ENCODE data around the gene ZNF41.

ZNF41 gene

DNA sequence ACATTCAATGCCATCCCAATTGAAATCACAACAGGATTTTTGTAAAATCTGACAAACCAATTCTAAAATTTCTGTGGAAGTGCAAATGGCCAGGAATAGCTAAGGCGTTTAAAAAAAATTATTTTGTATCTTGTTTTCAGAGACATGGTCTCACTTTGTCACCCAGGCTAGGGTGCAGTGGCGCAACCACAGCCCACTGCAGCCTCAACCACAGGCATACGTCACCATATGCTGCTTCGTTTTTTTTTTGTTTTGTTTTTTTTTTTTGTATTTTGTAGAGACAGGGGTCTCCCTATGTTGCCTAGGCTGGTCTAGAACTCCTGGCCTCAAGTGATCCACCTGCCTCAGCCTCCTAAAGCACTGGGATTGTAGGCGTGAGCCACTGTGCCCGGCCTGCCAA is 24.5 kb downstream of the ZNF41 start:
- no peak overlapping the region for H3K4me3 ChIP-seq (ENCODE audit: low read length in 2 of 2)
- no peaks in the 10 kb centered on the region for H3K4me1 ChIP-seq (ENCODE audit: control insufficient read depth in 2 of 2, insufficient read depth in 1 of 2, low read depth in 1 of 2, low read length in 2 of 2)
- H3K27ac ChIP-seq (replicated peaks; ENCODE audit: low read length): no peak overlapping the region
- no peak overlapping the region for H3K4ac ChIP-seq (ENCODE audit: low read length)
- H3K9ac ChIP-seq (ENCODE audit: low read depth, low read length, poor library complexity): no peak overlapping the region
- H2BK120ac ChIP-seq (ENCODE audit: low read depth, low read length): no peak overlapping the region
- no peak overlapping the region for H3K23ac ChIP-seq (ENCODE audit: low read depth, low read length, poor library complexity)
- H2BK15ac ChIP-seq (ENCODE audit: low read length): no peak overlapping the region
- H2BK5ac ChIP-seq (ENCODE audit: low read length): no peak overlapping the region
- H3K9me3 ChIP-seq (replicated peaks in 1 of 2; ENCODE audit: control insufficient read depth in 2 of 2, insufficient read depth in 1 of 2, low read depth in 1 of 2, low read length in 2 of 2): no peaks in the 10 kb centered on the region
- no peak overlapping the region for H3K4me2 ChIP-seq (ENCODE audit: insufficient read depth, low read length, poor library complexity, severe bottlenecking)
- H3K36me3 ChIP-seq (replicated peaks in 1 of 2; ENCODE audit: control insufficient read depth in 2 of 2, insufficient read depth in 2 of 2, low read length in 2 of 2): peaks cover 0 to 17% of the 10 kb centered on the region in 2 donors
- H3K18ac ChIP-seq (ENCODE audit: low read length): no peak overlapping the region
- no peak overlapping the region for H3K14ac ChIP-seq (ENCODE audit: low read length)
- no peak overlapping the region for H2BK12ac ChIP-seq (ENCODE audit: low read length)
- no peak overlapping the region for H2AK5ac ChIP-seq (ENCODE audit: low read depth, low read length)
- no CpG with 5 or more reads among the region's 6 CpGs for WGBS, 2 donors (ENCODE audit: extremely low coverage in 2 of 2, insufficient read length in 2 of 2, insufficient replicate concordance in 1 of 2)
- H3K27me3 ChIP-seq (ENCODE audit: control insufficient read depth in 3 of 3, insufficient read depth in 3 of 3, low read depth in 1 of 3, low read length in 3 of 3): no peaks in the 10 kb centered on the region
- H4K8ac ChIP-seq (ENCODE audit: low read depth, low read length): no peak overlapping the region
- no peaks in the 10 kb centered on the region for H3K79me1 ChIP-seq (ENCODE audit: low read depth, low read length)
- DNase-seq (ENCODE audit: low spot score): no peak
- no peak overlapping the region for H2AFZ ChIP-seq (ENCODE audit: low read length)
- no peak overlapping the region for H4K91ac ChIP-seq (ENCODE audit: low read depth, low read length, poor library complexity)

DNA sequence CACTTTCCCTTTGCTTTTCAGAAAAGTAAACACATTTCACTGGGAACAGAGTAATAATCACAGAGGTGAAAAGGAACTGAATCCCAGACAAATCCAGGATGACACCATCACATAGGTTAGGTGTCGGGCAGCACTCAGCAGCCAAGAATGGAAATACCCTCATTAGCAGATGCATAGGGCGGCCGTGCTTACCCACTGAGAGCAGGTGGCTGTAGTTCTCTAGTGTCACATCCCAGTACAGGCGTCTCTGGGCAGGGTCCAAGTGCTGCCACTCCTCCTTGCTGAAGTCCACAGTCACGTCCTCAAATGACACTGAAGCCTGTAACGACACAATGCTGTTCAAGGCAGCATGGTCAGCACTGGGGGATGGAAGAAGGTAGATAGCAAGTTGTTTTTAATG is 26.9 kb downstream of the ZNF41 start:
- H2AFZ ChIP-seq (ENCODE audit: low read length): no peak overlapping the region
- WGBS, 2 donors (ENCODE audit: extremely low coverage in 2 of 2, insufficient read length in 2 of 2, insufficient replicate concordance in 1 of 2): no CpG with 5 or more reads among the region's 6 CpGs
- peaks cover 3 to 14% of the 10 kb centered on the region in 2 donors for H3K9me3 ChIP-seq (replicated peaks in 1 of 2; ENCODE audit: control insufficient read depth in 2 of 2, insufficient read depth in 1 of 2, low read depth in 1 of 2, low read length in 2 of 2)
- H3K4me1 ChIP-seq (ENCODE audit: control insufficient read depth in 2 of 2, insufficient read depth in 1 of 2, low read depth in 1 of 2, low read length in 2 of 2): no peaks in the 10 kb centered on the region
- no peak overlapping the region for H2BK12ac ChIP-seq (ENCODE audit: low read length)
- peaks cover 0 to 29% of the 10 kb centered on the region in 2 donors for H3K36me3 ChIP-seq (replicated peaks in 1 of 2; ENCODE audit: control insufficient read depth in 2 of 2, insufficient read depth in 2 of 2, low read length in 2 of 2)
- no peak overlapping the region for H2BK5ac ChIP-seq (ENCODE audit: low read length)
- H2BK120ac ChIP-seq (ENCODE audit: low read depth, low read length): no peak overlapping the region
- H4K8ac ChIP-seq (ENCODE audit: low read depth, low read length): no peak overlapping the region
- H2BK15ac ChIP-seq (ENCODE audit: low read length): no peak overlapping the region
- H2AK5ac ChIP-seq (ENCODE audit: low read depth, low read length): no peak overlapping the region
- no peak overlapping the region for H3K9ac ChIP-seq (ENCODE audit: low read depth, low read length, poor library complexity)
- no peak overlapping the region for H3K23ac ChIP-seq (ENCODE audit: low read depth, low read length, poor library complexity)
- no peak overlapping the region for H3K4ac ChIP-seq (ENCODE audit: low read length)
- no peak overlapping the region for H3K4me3 ChIP-seq (ENCODE audit: low read length in 2 of 2)
- no peaks in the 10 kb centered on the region for H3K27me3 ChIP-seq (ENCODE audit: control insufficient read depth in 3 of 3, insufficient read depth in 3 of 3, low read depth in 1 of 3, low read length in 3 of 3)
- H3K79me1 ChIP-seq (ENCODE audit: low read depth, low read length): no peaks in the 10 kb centered on the region
- H3K14ac ChIP-seq (ENCODE audit: low read length): no peak overlapping the region
- no peak for DNase-seq (ENCODE audit: low spot score)
- H3K4me2 ChIP-seq (ENCODE audit: insufficient read depth, low read length, poor library complexity, severe bottlenecking): no peak overlapping the region
- no peak overlapping the region for H4K91ac ChIP-seq (ENCODE audit: low read depth, low read length, poor library complexity)
- H3K18ac ChIP-seq (ENCODE audit: low read length): no peak overlapping the region
- no peak overlapping the region for H3K27ac ChIP-seq (replicated peaks; ENCODE audit: low read length)

DNA sequence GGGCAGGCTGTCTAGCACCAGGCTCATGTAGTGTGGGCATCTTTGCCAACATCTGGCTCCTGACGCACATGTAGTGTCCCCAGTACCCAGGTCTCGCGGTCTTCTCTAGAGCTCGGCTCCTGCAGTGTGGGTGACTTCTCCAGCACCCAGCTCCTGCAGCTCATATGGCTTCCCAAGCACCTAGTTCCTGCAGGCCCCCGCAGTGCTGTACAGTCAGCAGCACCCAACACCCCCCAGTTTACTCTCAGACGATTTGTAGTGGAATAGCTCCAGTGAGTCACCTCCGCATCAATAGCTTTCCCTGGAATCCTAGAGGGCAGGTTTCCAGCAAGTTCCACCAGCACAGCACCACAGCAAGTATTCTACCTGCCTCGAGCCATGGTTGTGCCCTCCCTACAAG is 30.9 kb downstream of the ZNF41 start:
- H3K79me1 ChIP-seq (ENCODE audit: low read depth, low read length): no peaks in the 10 kb centered on the region
- no peak overlapping the region for H4K91ac ChIP-seq (ENCODE audit: low read depth, low read length, poor library complexity)
- no peak overlapping the region for H3K4me2 ChIP-seq (ENCODE audit: insufficient read depth, low read length, poor library complexity, severe bottlenecking)
- no peak overlapping the region for H2AFZ ChIP-seq (ENCODE audit: low read length)
- no peak overlapping the region for H3K9ac ChIP-seq (ENCODE audit: low read depth, low read length, poor library complexity)
- no peak overlapping the region for H2BK12ac ChIP-seq (ENCODE audit: low read length)
- no peak for DNase-seq (ENCODE audit: low spot score)
- no peak overlapping the region for H3K4me3 ChIP-seq (ENCODE audit: low read length in 2 of 2)
- no peak overlapping the region for H2AK5ac ChIP-seq (ENCODE audit: low read depth, low read length)
- no peak overlapping the region for H4K8ac ChIP-seq (ENCODE audit: low read depth, low read length)
- H3K23ac ChIP-seq (ENCODE audit: low read depth, low read length, poor library complexity): no peak overlapping the region
- peaks cover 5 to 55% of the 10 kb centered on the region in 2 donors for H3K36me3 ChIP-seq (replicated peaks in 1 of 2; ENCODE audit: control insufficient read depth in 2 of 2, insufficient read depth in 2 of 2, low read length in 2 of 2)
- H2BK120ac ChIP-seq (ENCODE audit: low read depth, low read length): no peak overlapping the region
- H2BK15ac ChIP-seq (ENCODE audit: low read length): no peak overlapping the region
- H3K27ac ChIP-seq (replicated peaks; ENCODE audit: low read length): no peak overlapping the region
- H3K27me3 ChIP-seq (ENCODE audit: control insufficient read depth in 3 of 3, insufficient read depth in 3 of 3, low read depth in 1 of 3, low read length in 3 of 3): no peaks in the 10 kb centered on the region
- H3K4ac ChIP-seq (ENCODE audit: low read length): no peak overlapping the region
- no peak overlapping the region for H2BK5ac ChIP-seq (ENCODE audit: low read length)
- peaks cover 14 to 52% of the 10 kb centered on the region in 2 donors for H3K9me3 ChIP-seq (replicated peaks in 1 of 2; ENCODE audit: control insufficient read depth in 2 of 2, insufficient read depth in 1 of 2, low read depth in 1 of 2, low read length in 2 of 2)
- H3K4me1 ChIP-seq (ENCODE audit: control insufficient read depth in 2 of 2, insufficient read depth in 1 of 2, low read depth in 1 of 2, low read length in 2 of 2): no peaks in the 10 kb centered on the region
- no peak overlapping the region for H3K14ac ChIP-seq (ENCODE audit: low read length)
- H3K18ac ChIP-seq (ENCODE audit: low read length): no peak overlapping the region
- WGBS, 2 donors (ENCODE audit: extremely low coverage in 2 of 2, insufficient read length in 2 of 2, insufficient replicate concordance in 1 of 2): no CpG with 5 or more reads among the region's 8 CpGs

DNA sequence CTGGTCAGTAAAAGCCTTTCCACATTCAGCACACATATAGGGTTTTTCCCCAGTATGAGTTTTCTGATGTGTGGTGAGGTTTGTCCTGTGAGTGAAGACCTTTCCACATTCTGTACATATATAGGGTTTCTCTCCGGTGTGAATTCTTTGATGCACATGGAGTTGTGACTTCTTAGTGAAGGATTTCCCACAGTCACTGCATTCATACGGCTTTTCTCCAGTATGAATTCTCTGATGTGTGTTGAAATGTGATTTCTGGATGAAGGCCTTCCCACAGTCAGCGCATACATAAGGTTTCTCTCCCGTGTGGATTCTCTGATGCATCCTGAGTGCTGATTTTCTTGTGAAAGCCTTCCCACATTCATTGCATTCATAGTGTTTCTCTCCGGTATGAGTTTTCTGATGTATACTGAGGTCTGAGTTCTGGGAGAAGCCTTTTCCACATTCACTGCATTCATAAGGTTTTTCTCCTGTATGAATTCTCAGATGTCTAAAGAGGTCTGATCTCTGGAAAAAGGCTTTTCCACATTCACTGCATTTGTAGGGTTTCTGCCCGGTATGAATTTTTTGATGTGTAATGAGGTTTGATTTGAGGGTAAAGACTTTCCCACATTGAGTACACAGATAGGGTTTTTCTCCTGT is 34.7 kb downstream of the ZNF41 start:
- H3K9ac ChIP-seq (ENCODE audit: low read depth, low read length, poor library complexity): no peak overlapping the region
- no peak overlapping the region for H2BK12ac ChIP-seq (ENCODE audit: low read length)
- DNase-seq (ENCODE audit: low spot score): no peak
- H3K18ac ChIP-seq (ENCODE audit: low read length): no peak overlapping the region
- H2AFZ ChIP-seq (ENCODE audit: low read length): no peak overlapping the region
- peaks cover 5 to 37% of the 10 kb centered on the region in 2 donors for H3K36me3 ChIP-seq (replicated peaks in 1 of 2; ENCODE audit: control insufficient read depth in 2 of 2, insufficient read depth in 2 of 2, low read length in 2 of 2)
- H3K9me3 ChIP-seq (replicated peaks in 1 of 2; ENCODE audit: control insufficient read depth in 2 of 2, insufficient read depth in 1 of 2, low read depth in 1 of 2, low read length in 2 of 2): peaks cover 16 to 71% of the 10 kb centered on the region in 2 donors
- no peak overlapping the region for H3K27ac ChIP-seq (replicated peaks; ENCODE audit: low read length)
- H3K4me1 ChIP-seq (ENCODE audit: control insufficient read depth in 2 of 2, insufficient read depth in 1 of 2, low read depth in 1 of 2, low read length in 2 of 2): no peaks in the 10 kb centered on the region
- no peak overlapping the region for H3K4me3 ChIP-seq (ENCODE audit: low read length in 2 of 2)
- WGBS, 2 donors (ENCODE audit: extremely low coverage in 2 of 2, insufficient read length in 2 of 2, insufficient replicate concordance in 1 of 2): no CpG with 5 or more reads among the region's 6 CpGs
- no peak overlapping the region for H2AK5ac ChIP-seq (ENCODE audit: low read depth, low read length)
- H3K4me2 ChIP-seq (ENCODE audit: insufficient read depth, low read length, poor library complexity, severe bottlenecking): no peak overlapping the region
- H2BK15ac ChIP-seq (ENCODE audit: low read length): no peak overlapping the region
- H2BK5ac ChIP-seq (ENCODE audit: low read length): no peak overlapping the region
- no peak overlapping the region for H2BK120ac ChIP-seq (ENCODE audit: low read depth, low read length)
- no peaks in the 10 kb centered on the region for H3K27me3 ChIP-seq (ENCODE audit: control insufficient read depth in 3 of 3, insufficient read depth in 3 of 3, low read depth in 1 of 3, low read length in 3 of 3)
- no peaks in the 10 kb centered on the region for H3K79me1 ChIP-seq (ENCODE audit: low read depth, low read length)
- H3K23ac ChIP-seq (ENCODE audit: low read depth, low read length, poor library complexity): no peak overlapping the region
- no peak overlapping the region for H3K14ac ChIP-seq (ENCODE audit: low read length)
- H3K4ac ChIP-seq (ENCODE audit: low read length): no peak overlapping the region
- no peak overlapping the region for H4K91ac ChIP-seq (ENCODE audit: low read depth, low read length, poor library complexity)
- H4K8ac ChIP-seq (ENCODE audit: low read depth, low read length): no peak overlapping the region

Data from neuronal stem cell (in vitro differentiated cells).